ENCODE results near the gene RTP5.

RTP5 gene

GRCh38 chr2:241885291-241885945 lies 15.9 kb downstream of the RTP5 start:
- Histone ChIP-seq H3K36me3 (peaks cover 0 to 38% (median 20%) of the 10 kb centered on the region in 11 experiments; a peak in 18 of 22 replicates), H3K9ac (peak overlapping the region in 6 of 11 experiments; percentile 23 to 63 (median 60); a peak in 13 of 22 replicates), H3K4me1 (peaks cover 42 to 87% (median 73%) of the 10 kb centered on the region in 10 experiments), H3K4me2 (peak overlapping the region; percentile 49 to 98 (median 95)), H3K27ac (peak overlapping the region in 4 of 11 experiments; percentile 57 to 96 (median 93); a peak in 6 of 22 replicates), H3K27me3 (peaks cover 0 to 6% (median 0%) of the 10 kb centered on the region in 11 experiments; a peak in 1 of 22 replicates), H3K4me3 (peak overlapping the region in 6 of 10 experiments; percentile 1 to 70 (median 48); a peak in 7 of 20 replicates), H3K9me3 (replicated peaks in 1 of 11) (peaks cover 0 to 21% (median 6%) of the 10 kb centered on the region in 11 experiments; a peak in 13 of 22 replicates), H4K20me1 (peaks cover 9 to 38% (median 30%) of the 10 kb centered on the region in 11 experiments; a peak in 20 of 22 replicates)
- no peak for TF ChIP-seq Cebpa-rat (IDR thresholded peaks at IDR 0.05)

GRCh38 chr2:241885946-241886643 lies 16.6 kb downstream of the RTP5 start:
- Histone ChIP-seq H3K9me3 (replicated peaks in 1 of 11) (peaks cover 0 to 21% (median 6%) of the 10 kb centered on the region in 11 experiments; a peak in 13 of 22 replicates), H3K9ac (peak overlapping the region in 6 of 11 experiments; percentile 23 to 63 (median 60); a peak in 12 of 22 replicates), H3K4me3 (peak overlapping the region in 6 of 10 experiments; percentile 1 to 70 (median 48); a peak in 6 of 20 replicates), H3K4me2 (peak overlapping the region; percentile 49 to 98 (median 95)), H3K36me3 (peaks cover 0 to 45% (median 26%) of the 10 kb centered on the region in 11 experiments; a peak in 18 of 22 replicates), H4K20me1 (peaks cover 9 to 45% (median 32%) of the 10 kb centered on the region in 11 experiments; a peak in 20 of 22 replicates), H3K27me3 (peaks cover 0 to 6% (median 0%) of the 10 kb centered on the region in 11 experiments; a peak in 1 of 22 replicates), H3K4me1 (peaks cover 36 to 87% (median 73%) of the 10 kb centered on the region in 10 experiments), H3K27ac (peak overlapping the region in 4 of 11 experiments; percentile 57 to 96 (median 68); a peak in 7 of 22 replicates)
- TF ChIP-seq Cebpa-rat (IDR thresholded peaks at IDR 0.05), result no peak

- Histone ChIP-seq H3K36me3 (peaks cover 0 to 53% (median 34%) of the 10 kb centered on the region in 11 experiments; a peak in 18 of 22 replicates), H3K9me3 (replicated peaks in 1 of 11) (peaks cover 0 to 21% (median 6%) of the 10 kb centered on the region in 11 experiments; a peak in 13 of 22 replicates), H3K9ac (peak overlapping the region in 4 of 11 experiments; percentile 59 to 63 (median 62); a peak in 7 of 22 replicates), H4K20me1 (peaks cover 9 to 51% (median 41%) of the 10 kb centered on the region in 11 experiments; a peak in 20 of 22 replicates), H3K4me1 (peaks cover 33 to 94% (median 73%) of the 10 kb centered on the region in 10 experiments), H3K27me3 (peaks cover 0 to 6% (median 0%) of the 10 kb centered on the region in 11 experiments; a peak in 1 of 22 replicates), H3K4me3 (peak overlapping the region in 4 of 10 experiments; percentile 11 to 70 (median 67); a peak in 6 of 20 replicates), H3K4me2 (peak overlapping the region; percentile 21 to 98 (median 95)), H3K27ac (peak overlapping the region in 5 of 11 experiments; percentile 28 to 96 (median 64); a peak in 9 of 22 replicates)
- TF ChIP-seq Cebpa-rat (IDR thresholded peaks at IDR 0.05), result peak in 1 of 11 experiments; percentile 26; a peak in 1 of 22 replicates
Observed at GRCh38 chr2:241886840-241887447, 17.4 kb downstream of the RTP5 start.

GRCh38 chr2:241887806-241888522 lies 18.4 kb downstream of the RTP5 start:
- peak overlapping the region in 1 of 11 experiments; percentile 57; a peak in 2 of 22 replicates for H3K27ac ChIP-seq
- H3K4me3 ChIP-seq, result no peak overlapping the region
- H4K20me1 ChIP-seq, result peaks cover 9 to 59% (median 51%) of the 10 kb centered on the region in 11 experiments; a peak in 20 of 22 replicates
- peaks cover 0 to 21% (median 6%) of the 10 kb centered on the region in 11 experiments; a peak in 13 of 22 replicates for H3K9me3 ChIP-seq (replicated peaks in 1 of 11)
- H3K4me1 ChIP-seq, result peaks cover 23 to 83% (median 63%) of the 10 kb centered on the region in 10 experiments
- H3K27me3 ChIP-seq, result peaks cover 0 to 6% (median 0%) of the 10 kb centered on the region in 11 experiments; a peak in 1 of 22 replicates
- H3K9ac ChIP-seq, result peak overlapping the region in 1 of 11 experiments; percentile 13; a peak in 1 of 22 replicates
- H3K36me3 ChIP-seq, result peaks cover 0 to 63% (median 40%) of the 10 kb centered on the region in 11 experiments; a peak in 18 of 22 replicates
- H3K4me2 ChIP-seq, result peak overlapping the region in 8 of 11 experiments; percentile 26 to 98 (median 94); a peak in 11 of 22 replicates
- no peak for TF ChIP-seq Cebpa-rat (IDR thresholded peaks at IDR 0.05)

GRCh38 chr2:241888641-241889040 lies 19.1 kb downstream of the RTP5 start:
- H3K4me3 ChIP-seq, result no peak overlapping the region
- peaks cover 0 to 6% (median 0%) of the 10 kb centered on the region in 11 experiments; a peak in 1 of 22 replicates for H3K27me3 ChIP-seq
- peak overlapping the region in 1 of 11 experiments; percentile 22; a peak in 1 of 22 replicates for H3K27ac ChIP-seq
- H3K4me2 ChIP-seq, result peak overlapping the region in 5 of 11 experiments; percentile 26 to 54 (median 33); a peak in 4 of 22 replicates
- peaks cover 0 to 67% (median 40%) of the 10 kb centered on the region in 11 experiments; a peak in 18 of 22 replicates for H3K36me3 ChIP-seq
- peaks cover 9 to 64% (median 58%) of the 10 kb centered on the region in 11 experiments; a peak in 20 of 22 replicates for H4K20me1 ChIP-seq
- no peak overlapping the region for H3K9ac ChIP-seq
- TF ChIP-seq Cebpa-rat (IDR thresholded peaks at IDR 0.05), result no peak
- H3K4me1 ChIP-seq, result peaks cover 16 to 77% (median 56%) of the 10 kb centered on the region in 10 experiments
- H3K9me3 ChIP-seq (replicated peaks in 1 of 11), result peaks cover 0 to 21% (median 6%) of the 10 kb centered on the region in 11 experiments; a peak in 13 of 22 replicates

GRCh38 chr2:241890524-241891235 lies 21.2 kb downstream of the RTP5 start:
- Histone ChIP-seq H3K27me3 (peaks cover 0 to 6% (median 0%) of the 10 kb centered on the region in 11 experiments; a peak in 1 of 22 replicates), H3K36me3 (peaks cover 0 to 53% (median 29%) of the 10 kb centered on the region in 11 experiments; a peak in 18 of 22 replicates)

More at GRCh38 chr2:241890524-241891235, 21.2 kb downstream of the RTP5 start:
- Histone ChIP-seq H3K27ac (no peak overlapping the region; a peak in 1 of 22 replicates), H3K4me1 (peaks cover 12 to 72% (median 40%) of the 10 kb centered on the region in 10 experiments), H3K4me2 (peak overlapping the region in 5 of 11 experiments; percentile 6 to 28 (median 18); a peak in 4 of 22 replicates), H3K4me3 (no peak overlapping the region), H3K9ac (no peak overlapping the region), H4K20me1 (peaks cover 9 to 77% (median 70%) of the 10 kb centered on the region in 11 experiments; a peak in 20 of 22 replicates), H3K9me3 (replicated peaks in 1 of 11) (peaks cover 0 to 21% (median 6%) of the 10 kb centered on the region in 11 experiments; a peak in 12 of 22 replicates)
- no peak for TF ChIP-seq Cebpa-rat (IDR thresholded peaks at IDR 0.05)
